HPDE6-E6E7 (cell line): ENCODE results near the gene SAA4.
"Not testable (repeated sequence)": the region's sequence is repeated elsewhere in the genome, so short reads cannot be mapped to it uniquely, and the experiment has no call there.

Experiments
- DNase-seq: peaks from one replicate; pipeline ENCODE4 v3.0.0; 2011; ENCODE audit warnings: missing footprints; ENCODE audit errors: extremely low spot score

Gene SAA4

DNA sequence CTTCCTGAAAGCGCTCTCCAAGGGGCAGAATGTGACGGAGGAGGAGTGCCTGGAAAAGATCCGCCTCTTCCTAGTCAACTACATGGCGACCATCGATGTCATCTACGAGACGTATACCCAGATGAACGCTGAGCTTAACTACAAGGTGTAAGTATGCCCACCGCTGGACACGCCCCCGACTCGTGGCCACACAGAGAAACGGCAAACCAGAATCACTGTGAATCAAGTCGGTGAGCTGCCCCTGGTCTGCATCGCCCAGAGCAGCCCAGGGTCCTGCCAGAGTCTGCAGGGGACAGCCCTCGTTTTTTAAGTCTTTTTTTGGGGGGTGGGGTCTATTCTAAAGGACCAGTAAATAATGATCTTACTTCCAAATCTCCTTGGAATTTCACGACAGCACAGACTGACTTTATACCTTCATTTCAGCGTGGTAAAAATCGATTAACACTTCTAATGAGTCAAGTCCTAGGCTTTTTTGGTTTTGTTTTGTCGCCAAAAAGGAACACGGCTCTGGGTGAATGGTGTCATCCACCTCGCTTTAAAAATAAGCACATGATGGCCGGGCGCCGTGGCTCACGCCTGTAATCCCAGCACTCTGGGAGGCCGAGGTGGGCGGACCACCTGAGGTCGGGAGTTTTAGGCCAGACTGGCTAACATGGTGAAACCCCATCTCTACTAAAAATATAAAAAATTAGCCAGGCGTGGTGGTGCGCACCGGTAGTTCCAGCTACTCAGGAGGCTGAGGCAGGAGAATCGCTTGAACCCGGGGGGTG lies 46.9 kb downstream of the SAA4 start:
- not testable (repeated sequence) for DNase-seq

DNA sequence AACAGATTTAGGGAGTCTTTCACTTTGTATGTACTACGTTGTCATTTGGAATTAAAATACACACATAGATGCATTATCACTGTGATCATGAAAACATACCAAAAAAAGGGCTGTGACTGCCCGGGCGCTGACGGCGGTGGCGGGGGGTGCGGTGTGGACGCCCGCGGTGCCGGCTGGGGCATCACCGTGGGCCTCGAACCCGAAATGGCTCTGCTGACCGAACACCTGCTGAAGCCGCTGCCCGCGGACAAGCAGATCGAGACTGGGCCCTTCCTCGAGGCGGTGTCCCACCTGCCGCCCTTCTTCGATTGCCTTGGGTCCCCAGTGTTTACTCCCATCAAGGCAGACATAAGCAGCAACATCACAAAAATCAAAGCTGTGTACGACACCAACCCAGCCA lies 47.8 kb downstream of the SAA4 start:
- no peak for DNase-seq
